Measurements from ENCODE around the gene NINJ2.

Gene NINJ2

DNA sequence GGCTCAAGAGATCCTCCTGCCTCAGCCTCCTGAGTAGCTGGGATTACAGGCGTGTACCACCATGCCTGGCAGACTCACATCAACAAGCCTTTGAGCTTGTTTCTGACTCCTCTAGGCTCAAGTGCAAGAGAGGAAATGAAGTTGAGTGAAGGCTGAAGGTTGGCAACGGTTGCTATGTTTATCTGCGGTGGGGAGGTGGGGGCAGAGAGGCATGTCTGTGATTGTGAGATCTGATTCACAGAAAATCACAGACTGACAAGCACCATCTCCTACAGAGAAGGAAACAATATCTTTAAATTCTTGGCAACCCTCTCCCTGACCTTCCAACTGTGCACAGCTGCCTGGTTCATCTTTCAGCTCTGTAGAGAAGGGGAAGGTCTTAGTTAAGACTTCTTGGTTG lies 22.1 kb upstream of the NINJ2 start:
- TF ChIP-seq, protein P1, sequence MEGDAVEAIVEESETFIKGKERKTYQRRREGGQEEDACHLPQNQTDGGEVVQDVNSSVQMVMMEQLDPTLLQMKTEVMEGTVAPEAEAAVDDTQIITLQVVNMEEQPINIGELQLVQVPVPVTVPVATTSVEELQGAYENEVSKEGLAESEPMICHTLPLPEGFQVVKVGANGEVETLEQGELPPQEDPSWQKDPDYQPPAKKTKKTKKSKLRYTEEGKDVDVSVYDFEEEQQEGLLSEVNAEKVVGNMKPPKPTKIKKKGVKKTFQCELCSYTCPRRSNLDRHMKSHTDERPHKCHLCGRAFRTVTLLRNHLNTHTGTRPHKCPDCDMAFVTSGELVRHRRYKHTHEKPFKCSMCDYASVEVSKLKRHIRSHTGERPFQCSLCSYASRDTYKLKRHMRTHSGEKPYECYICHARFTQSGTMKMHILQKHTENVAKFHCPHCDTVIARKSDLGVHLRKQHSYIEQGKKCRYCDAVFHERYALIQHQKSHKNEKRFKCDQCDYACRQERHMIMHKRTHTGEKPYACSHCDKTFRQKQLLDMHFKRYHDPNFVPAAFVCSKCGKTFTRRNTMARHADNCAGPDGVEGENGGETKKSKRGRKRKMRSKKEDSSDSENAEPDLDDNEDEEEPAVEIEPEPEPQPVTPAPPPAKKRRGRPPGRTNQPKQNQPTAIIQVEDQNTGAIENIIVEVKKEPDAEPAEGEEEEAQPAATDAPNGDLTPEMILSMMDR (IDR thresholded peaks at IDR 0.05; ENCODE audit: borderline replicate concordance, control extremely low read depth, extremely low read depth, insufficient read depth, missing control alignments), result no peak
- in situ Hi-C loops (cut with MboI; ENCODE audit: low sequenced_read_pairs, unreplicated experiment), result no loop called here
- DNase-seq (ENCODE audit: low spot score), result peak; percentile 64

DNA sequence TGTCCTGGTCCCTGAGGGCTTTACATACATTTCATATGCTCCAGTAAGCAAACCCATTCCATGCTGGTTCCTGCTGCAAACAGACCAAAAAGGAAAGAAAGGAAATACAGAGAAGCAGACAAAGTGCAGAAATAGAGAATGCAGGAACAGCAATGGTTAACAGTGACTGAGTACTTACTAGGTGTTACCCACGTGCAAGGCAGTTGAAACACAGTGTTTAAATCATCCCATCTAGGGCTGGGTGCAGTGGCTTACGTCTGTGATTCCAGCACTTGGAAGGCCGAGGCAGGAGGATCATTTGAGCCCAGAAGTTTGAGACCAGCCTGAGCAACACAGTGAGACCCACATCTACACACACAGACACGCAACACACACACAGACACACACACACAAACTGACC lies 21.2 kb upstream of the NINJ2 start:
- no peak for DNase-seq (ENCODE audit: low spot score)
- TF ChIP-seq, protein P1 (IDR thresholded peaks at IDR 0.05; ENCODE audit: borderline replicate concordance, control extremely low read depth, extremely low read depth, insufficient read depth, missing control alignments), result no peak
- in situ Hi-C loops (cut with MboI; ENCODE audit: low sequenced_read_pairs, unreplicated experiment), result no loop called here

DNA sequence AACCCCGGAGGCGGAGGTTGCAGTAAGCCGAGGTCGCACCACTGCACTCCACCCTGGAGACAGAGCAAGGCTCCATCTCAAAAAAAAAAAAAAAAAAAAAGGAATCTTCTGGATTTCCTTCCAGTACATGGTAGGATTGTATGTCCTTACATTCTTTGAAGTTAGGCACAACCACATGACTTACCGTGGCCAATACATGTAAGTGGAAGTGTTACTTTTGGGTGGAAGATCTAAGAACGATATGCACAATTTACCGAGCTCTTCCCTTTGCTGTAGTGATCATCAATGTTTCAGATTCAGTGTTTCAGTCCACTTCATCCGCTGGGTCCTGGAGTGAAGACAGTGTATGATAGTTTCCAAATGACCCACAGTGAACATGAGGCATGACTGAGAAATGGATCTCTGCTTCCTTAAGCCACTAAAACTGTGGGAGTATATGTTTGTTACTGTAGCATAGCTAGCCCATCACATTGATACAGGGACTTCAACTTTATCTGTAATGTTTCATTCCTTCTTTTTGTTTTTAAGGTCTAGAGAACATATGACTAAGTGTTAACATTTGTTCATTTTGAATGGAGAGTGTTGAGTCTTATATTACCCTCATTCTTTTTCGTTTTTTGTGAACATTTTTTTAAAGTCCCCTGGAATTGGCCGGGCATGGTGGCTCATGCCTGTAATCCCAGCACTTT lies 18.5 kb upstream of the NINJ2 start:
- no peak for DNase-seq (ENCODE audit: low spot score)
- in situ Hi-C loops (cut with MboI; ENCODE audit: low sequenced_read_pairs, unreplicated experiment), result no loop called here
- TF ChIP-seq, protein P1 (IDR thresholded peaks at IDR 0.05; ENCODE audit: borderline replicate concordance, control extremely low read depth, extremely low read depth, insufficient read depth, missing control alignments), result no peak

DNA sequence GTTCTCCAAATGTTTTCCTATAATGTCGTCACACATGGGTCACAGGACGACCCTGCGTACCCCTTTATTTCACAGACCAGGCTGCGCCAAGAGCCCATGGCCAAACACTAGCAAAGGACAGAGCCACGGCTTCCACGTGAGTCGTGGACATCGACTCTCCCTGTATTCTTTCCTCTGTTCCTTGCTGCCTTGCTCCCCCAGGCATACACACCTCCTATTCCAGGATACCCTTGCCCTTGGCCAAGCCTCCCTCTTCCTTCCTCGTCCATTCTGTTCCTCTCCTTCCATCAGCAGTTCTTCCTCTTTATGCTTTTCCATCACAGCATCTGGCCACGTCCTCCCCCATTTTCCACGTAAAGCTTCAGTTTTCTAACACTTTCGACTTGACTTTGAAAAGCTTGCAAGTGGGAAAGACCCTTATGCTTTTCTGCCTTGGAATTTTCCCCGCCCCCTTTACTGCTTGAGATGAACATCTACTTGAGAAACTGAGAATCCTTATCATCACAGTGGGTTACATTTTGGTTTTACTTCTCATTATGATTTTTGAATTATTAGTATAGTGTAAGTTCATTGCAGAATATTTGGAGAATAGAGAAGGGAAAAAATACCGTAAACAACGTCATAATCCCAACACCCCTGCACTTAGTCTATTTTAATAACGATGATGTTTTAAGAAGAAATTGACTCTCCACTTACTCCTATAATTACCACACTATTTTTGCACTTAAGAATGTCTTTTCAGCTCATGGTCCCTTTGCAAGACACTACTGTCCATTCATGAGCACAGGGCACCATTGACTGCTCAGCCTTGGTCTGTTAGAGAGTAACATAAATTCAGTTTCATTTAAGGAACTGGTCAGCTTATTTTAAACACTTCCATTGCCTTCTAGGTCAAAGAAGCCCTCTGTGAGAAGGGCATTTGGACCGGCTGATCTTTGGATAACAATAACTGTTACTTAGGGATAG lies 15.8 kb upstream of the NINJ2 start:
- in situ Hi-C loops (cut with MboI; ENCODE audit: low sequenced_read_pairs, unreplicated experiment), result no loop called here
- TF ChIP-seq, protein P1 (IDR thresholded peaks at IDR 0.05; ENCODE audit: borderline replicate concordance, control extremely low read depth, extremely low read depth, insufficient read depth, missing control alignments), result no peak
- DNase-seq (ENCODE audit: low spot score), result no peak

DNA sequence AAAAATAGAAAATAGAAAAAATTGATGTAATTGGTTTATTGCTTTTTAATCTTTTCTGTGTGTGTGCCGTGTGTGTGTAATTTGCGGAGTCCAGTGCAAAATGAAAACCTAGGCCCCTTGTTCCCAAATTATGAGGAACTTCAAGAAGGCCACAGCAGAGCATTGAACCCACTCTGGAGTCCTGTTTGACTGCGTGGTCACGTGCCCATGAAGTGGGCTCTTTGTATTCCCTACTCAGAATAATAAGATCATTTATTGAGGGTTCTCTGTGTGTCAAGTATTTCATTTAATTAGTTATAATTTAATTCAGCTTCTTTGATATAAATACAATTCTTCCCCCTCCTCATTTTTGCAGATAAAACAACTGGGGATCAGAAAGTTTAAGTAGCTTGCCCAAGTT lies 12.3 kb upstream of the NINJ2 start:
- in situ Hi-C loops (cut with MboI; ENCODE audit: low sequenced_read_pairs, unreplicated experiment), result no loop called here
- TF ChIP-seq, protein P1 (IDR thresholded peaks at IDR 0.05; ENCODE audit: borderline replicate concordance, control extremely low read depth, extremely low read depth, insufficient read depth, missing control alignments), result no peak
- no peak for DNase-seq (ENCODE audit: low spot score)

DNA sequence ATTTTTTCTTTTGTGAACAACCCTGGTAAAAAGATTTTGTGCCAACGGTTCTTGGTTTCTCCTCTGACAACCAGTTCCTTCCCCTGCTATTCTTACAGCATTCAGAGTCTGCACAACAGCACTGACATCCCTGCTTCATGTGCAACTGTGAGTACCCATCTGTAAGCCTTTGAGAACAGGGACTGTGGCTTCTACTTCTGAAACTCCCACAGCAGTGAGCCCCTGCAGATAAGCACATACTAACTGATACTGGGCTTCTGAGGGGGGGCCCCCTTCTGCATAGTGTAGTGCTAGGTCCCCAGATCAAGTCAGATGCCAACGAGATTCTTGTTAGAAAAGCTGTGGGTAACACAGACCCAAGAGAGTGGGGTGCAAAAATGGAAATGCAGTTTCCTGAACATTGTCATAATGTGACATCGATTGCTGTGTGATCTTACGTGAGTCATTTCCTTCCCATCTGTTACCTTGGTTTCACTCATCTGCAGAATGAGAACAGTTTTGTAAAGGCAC lies 11.1 kb upstream of the NINJ2 start:
- in situ Hi-C loops (cut with MboI; ENCODE audit: low sequenced_read_pairs, unreplicated experiment), result no loop called here
- DNase-seq (ENCODE audit: low spot score), result peak; percentile 64
- TF ChIP-seq, protein P1 (IDR thresholded peaks at IDR 0.05; ENCODE audit: borderline replicate concordance, control extremely low read depth, extremely low read depth, insufficient read depth, missing control alignments), result no peak
